GM21381 (cell line): ENCODE measurements around the gene BGN.

Experiments used
- ATAC-seq: cut with Tn5 transposase; IDR thresholded peaks from one replicate; pipeline ENCODE4 v1.9.1; 2021; ENCODE audit warnings: mild to moderate bottlenecking, moderate library complexity; ENCODE audit not compliant: unreplicated experiment

The BGN gene

DNA sequence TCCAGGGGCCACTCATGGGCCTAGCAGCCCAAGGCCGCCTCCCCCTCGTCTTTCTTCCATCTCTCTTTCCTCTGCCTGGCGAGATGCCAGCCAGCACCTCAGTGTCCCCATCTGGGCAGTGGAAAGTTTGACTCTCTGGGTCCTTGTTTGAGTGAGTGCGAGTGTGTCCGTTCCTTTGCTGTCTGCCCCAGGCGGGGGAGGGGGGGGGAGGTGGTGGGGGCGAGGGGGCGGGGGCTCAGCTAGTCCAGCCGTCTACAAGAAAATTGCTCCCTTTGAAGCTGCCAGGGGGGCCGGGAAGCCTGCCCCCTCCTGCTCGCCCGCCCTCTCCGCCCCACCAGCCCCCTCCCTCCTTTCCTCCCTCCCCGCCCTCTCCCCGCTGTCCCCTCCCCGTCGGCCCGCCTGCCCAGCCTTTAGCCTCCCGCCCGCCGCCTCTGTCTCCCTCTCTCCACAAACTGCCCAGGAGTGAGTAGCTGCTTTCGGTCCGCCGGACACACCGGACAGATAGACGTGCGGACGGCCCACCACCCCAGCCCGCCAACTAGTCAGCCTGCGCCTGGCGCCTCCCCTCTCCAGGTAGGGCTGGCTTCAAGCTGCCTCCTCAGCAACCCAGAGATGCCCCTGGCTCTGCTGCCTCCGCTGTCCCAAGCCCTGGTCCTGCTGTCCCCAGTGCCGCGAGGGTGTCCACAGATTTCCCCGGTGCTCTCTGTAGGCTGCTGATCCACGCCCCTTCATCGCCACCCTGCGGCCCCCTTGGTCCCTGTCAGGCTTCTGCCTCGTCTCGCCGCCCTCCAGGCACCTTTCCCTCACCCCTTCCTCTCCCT is at the start of gene BGN:
BGN (plus strand) TSS at position 440 of the 821 bp plus-strand sequence. CDS start 9,652 bp downstream, outside the sequence.
- ATAC-seq: no peak

DNA sequence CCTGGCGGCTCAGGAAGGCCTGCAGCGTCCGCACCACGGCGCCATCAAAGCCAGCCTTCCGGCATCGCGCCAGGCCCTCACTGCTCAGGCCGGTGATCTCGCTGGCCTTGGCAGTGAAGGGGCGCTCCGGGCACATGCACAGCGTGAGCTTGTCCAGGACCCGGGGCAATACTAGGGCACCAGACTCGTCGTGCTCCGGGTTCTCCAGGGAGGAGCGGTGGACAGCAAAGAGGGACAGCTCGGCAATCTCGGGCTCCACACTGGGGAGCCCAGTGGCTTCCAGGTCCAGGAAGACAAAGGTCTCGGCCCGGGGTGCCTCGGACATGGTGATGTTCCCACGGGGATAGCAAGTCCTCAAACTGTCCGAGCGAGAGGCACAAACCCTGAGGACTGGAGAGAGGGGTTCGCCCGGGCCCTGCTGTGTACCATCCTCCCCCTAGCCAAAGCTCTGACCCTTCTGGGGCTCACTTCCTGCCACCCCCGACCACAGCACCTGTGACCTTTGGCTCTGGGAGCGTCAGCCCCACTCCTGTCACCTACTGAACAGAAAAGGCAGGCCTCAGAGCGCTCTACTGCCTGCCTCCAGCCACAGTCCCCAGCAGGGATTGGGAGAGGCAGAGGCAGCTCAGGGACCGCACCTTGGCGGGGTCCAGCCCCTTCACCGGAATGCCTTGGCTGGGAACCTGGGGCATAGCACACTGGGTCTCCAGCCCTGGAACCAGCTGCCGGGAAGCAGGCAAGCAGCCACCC is 49.5 kb upstream of the BGN start:
- ATAC-seq: no peak

DNA sequence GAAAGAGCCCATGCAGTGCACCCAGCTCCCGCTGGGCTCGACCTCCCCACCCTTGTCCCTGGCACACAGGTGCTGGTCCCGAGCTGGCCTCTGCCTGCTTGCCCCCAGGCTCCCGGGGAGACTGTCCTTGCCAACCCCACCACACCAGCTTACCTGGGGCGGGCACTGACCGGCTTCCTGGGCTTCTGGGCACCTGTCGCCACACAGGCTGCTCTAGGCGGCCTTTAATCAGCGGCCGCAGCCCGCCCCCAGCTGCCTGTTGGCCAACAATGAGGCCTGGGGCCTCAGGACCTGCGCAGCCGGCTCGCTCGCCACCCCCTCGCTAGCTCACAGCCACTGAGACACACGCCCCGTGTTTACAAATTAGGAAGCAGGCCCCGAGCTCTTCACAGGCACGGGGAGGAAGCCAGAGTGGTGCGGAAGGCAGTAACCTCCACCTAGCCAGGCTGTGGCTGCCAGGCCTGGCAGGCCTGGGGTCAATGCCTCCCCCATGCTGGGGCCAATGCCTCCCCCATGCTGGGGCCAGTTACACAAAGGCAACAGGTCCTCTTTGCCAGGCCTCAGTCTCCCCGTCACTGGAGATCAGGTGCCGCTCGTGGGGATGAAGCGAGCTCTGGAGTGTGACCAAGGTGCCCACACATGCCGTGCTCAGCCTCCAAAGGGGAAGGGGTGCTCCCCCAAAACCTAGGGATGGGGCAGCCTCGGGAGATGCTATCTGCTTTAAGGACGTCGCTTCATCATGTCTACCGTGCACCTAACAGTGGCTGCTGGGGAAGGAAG is 48.7 kb upstream of the BGN start, which contains the start of gene TREX2:
TREX2 (minus strand) TSS at position 201 of the 780 bp plus-strand sequence. CDS start 626 bp downstream, outside the sequence.
- no peak for ATAC-seq

DNA sequence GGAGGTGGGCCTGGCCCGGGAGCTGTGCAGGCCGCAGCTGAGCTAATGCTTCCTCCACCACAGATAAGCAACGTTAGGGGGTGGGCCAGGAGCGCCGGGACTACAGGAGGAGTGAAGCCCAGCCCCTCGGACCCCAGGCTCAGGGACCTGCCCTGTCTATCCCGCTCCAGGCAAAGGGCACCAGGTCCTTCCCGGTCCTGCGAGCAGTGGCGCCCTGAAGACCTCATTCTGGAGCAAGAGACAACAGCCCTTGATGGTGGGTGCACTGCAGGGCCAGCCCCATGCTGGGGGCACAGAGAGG is 48.2 kb upstream of the BGN start:
- no peak for ATAC-seq

DNA sequence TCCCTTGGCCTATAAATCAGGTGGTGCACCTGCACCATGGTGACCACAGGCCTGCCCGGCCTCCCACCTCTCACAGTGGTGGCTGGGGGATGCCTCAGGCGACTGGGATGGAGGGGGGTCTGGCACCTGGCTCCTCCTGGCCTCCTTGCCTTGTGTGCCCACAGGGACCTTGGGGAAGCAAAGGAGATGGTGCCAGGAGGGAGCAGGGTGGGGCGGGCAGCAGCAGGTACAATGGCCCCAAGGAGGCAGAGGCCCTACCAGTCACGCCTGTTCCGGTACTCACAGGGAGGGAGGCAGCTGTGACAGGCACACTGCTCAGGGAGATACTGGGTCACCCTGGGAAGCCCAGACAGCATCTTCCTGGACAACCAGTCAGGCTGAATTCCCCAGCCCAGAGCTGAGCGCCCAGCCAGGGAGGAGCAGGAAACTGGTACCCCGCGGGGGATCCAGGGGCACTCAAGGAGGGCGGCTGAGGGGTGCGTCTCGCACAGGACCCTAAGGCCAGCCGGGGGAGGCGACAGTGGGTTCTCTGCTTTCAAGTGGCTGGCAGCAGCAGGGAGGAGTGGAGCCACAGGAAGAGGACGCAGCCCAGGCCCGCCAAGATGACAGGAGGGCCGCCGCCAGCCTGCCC is 47.7 kb upstream of the BGN start:
- no peak for ATAC-seq

DNA sequence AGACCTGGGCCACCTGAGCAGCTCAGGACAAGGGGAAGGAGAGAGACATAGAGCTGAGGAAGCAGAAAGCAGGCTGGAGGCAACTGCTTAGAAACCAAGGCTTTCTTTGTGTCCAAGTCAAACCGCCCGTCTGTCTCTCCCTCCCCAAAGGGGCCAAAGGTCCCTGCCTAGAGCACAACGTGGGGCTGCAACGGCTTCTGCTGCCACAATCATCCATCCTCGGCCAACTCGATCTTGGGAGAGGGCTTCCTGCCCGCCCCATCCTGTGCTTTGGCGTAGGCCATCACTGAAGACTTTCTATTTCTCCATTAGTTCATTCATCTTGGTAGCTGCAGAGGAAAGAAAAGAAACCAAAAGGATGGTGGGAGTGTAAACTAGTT is 47.2 kb upstream of the BGN start:
- ATAC-seq: no peak

DNA sequence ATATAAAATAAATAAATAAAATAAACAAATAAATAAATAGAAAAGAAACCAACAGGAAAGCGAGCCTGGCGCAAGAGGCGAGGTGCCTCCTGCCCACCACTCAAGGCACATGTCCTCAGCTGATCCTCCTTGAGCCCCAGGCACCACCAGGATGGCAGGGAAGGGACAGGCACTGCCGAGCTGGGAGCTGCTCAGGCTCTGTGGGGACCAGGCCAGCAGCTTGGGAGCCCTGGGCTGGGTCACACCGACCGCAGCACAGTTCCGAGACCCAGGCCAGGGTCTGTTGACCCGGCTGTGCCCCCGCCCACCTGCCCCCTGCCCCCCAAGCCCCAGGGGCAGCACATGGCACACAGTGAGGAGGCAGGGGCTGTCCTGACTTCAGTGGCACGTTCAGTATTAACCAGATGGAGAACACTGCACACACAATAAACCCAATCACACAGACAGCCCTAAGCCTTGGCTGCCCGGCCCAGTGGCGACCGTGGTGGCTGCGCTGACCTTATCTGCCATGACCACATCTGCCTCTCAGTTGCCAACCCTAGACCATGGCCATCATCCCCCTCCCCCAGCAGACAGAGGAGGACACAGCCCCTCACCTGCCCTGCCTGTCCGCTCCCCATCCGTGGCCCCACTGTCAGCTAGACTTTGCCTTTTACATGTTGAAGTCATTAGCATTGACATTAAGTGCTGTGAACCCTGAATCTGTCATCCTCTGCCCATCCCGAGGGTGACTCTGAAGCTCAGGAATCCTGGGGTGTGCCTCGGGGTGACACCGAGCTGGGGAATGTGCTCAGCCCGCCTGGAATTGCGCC is 46.0 kb upstream of the BGN start:
- no peak for ATAC-seq

DNA sequence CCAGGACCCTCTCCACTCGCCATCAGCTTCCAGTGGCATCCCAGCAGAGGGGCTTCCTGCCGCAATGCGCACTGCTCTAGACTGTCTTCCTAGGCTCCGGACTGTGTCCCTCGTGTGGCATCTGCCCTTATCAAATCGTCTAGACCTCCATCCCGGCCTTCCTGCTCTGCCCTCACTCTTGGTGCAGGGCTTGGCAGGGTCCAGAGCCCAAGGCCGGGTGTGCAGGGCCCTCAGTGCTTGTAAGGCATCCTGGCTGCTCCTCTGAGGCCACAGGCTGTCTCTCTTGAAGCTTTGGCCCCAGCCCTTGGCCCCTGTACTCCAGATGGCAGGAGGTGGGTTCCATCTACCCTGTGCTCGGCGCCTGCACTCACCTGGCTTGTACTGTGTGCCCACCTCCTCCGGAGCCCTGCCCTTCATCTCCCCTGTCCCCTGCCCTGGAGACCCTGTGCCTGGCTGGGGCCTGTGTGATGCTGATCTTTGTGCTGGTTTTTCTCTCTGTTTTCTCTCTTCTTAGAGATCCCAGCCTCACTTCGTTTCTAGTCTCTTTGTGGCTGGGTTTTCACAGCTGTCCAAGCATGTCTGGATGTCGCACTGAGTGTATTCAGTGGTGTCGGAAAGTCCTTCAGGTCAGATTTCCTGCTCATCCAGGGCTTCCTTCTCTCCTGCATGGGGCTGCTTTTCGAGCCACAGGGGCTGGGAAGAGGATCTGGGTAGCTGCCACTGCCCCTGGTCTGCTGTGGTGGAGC is 45.2 kb upstream of the BGN start:
- no peak for ATAC-seq

DNA sequence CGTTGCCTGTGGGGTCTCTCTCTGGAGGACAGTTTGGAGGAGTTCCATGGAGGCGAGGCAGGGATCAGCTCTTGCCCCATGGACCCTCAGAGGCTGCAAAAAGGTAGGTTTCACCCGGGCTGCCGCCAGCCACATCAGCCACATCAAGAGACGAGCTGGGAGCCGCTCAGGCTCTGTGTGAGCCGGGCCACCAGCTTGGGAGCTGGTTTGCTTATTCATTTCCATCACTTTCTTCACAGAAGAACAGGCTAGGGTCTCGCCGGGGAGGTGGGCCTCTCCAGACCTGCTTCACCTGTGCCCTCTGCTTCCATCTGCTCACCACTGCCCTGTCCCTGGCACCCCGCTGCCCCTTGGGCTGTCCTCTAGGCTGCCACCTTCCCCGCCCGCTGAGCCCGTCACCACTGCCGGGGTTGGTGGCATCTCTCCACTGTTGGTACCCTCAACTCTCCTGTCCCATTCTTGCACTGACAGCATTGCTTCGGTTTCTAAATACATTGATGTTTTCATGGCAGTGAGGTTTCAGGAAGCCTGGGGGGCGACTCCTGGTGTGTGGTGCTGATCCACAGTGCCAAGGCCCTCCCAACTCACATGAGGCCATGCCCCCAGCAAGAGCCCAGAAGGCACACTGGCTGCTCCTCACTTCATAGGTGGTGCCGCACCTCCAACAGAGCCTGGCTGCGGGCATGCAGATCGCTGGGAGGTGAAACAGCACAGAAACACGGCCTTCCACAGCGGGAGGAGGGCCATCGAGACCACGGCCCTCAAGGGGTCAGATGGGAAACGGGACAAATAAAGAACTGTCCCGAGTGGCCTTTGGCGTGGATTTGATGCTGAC is 44.4 kb upstream of the BGN start:
- ATAC-seq: no peak

DNA sequence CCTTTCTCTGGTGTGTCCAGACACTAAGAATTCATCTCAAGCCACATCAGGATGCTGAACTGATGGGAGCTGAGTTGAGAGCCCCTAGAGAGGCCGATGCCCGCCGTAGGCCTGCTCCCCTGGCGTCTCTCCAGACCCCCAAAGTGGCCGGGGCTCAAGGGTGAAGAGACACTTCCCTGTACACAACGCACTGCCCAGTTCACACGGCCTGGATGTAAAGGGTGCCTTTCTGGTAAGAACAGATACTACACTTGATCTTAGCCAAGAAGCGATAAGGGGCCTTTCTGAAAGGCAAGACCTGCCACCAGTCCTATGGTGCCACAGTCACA is 43.9 kb upstream of the BGN start:
- ATAC-seq: no peak

DNA sequence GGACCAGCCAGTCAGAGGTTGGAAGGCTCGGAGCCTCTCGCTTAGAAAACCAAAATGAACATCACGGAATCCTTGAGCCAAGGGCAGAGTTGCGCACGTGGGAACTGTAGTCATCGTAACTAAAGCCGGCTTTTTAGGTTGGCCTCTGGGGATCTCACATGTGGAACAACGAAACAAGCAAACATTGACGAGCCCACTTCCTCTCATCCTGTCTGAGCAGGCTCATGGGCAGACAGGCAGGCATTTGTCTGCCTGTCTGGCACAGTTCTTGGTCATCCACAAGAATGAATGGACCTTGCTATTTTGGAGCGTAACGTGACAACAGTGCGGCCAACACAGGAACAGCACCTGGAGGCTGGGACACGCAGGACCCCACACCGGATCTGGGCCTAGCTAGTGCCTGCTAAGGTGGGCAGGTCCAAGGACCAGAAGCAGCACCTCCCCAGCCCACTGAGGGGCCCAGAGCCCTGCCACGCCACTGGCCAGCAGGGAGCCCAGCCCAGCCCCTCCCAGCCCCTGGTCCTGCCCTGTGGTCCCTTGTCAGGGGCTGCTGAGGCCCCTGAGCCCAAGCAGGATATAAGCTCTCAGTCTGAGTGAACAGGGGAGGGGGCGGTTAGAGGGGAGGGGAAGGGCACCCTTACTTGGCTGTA is 39.8 kb upstream of the BGN start:
- no peak for ATAC-seq

DNA sequence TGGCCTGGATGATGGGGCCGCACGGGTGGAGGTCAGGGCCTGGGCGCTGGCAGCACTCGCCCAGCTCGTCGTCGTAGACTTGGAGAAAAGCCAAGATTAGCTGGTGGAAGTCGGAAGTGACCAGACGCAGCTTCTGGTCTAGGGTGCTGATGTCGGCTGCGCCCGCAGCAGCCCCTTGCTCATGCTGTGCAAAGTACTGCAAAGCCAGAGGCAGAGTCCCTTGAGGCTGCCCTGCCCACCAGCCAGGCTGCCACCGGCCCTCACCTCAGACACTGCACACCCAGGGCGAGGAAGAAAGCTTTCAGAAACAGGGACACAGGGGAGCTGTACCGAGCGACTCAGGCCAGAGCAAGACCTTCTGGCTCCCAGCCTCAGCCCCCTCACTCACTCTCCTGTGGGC is 39.2 kb upstream of the BGN start:
- ATAC-seq: no peak

DNA sequence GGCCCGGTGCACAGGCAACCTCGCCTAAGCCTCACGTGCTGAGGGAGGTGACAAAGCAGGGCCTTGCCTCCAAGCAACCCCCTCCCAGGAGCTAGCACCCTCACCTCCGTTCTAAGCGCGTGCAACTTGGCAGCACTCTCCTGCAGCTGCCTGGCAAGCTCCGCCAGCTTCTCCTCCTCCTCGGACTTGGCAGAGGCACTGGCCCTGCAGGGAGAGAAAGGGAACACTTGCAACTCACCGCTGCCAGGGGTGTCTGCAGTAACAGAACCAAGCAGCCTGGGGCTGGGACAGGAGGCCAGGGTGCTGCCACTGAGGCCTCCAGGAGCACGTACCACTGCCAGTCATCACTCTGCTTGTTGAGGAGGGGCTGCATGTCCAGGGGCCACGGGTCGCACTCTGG is 38.6 kb upstream of the BGN start:
- ATAC-seq: no peak

DNA sequence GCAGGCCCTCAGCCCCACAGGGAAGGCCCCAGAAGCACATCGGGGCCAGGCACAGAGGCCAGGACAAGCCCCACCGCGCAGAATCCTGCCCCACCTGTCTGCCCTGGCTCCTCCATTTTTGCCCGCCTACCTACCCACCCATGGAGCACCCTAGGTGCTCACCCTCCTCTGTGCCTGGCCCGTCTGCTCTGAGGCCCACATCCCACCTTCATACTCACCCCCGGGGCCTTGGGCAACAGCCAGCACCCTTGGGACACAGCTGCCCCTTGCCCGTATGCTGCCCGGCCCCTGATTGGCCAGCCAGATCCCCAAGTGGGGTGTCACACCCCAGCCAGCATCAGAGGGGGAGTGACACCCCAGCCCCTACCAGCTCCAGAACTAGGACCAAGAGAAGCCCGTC is 38.1 kb upstream of the BGN start:
- no peak for ATAC-seq

DNA sequence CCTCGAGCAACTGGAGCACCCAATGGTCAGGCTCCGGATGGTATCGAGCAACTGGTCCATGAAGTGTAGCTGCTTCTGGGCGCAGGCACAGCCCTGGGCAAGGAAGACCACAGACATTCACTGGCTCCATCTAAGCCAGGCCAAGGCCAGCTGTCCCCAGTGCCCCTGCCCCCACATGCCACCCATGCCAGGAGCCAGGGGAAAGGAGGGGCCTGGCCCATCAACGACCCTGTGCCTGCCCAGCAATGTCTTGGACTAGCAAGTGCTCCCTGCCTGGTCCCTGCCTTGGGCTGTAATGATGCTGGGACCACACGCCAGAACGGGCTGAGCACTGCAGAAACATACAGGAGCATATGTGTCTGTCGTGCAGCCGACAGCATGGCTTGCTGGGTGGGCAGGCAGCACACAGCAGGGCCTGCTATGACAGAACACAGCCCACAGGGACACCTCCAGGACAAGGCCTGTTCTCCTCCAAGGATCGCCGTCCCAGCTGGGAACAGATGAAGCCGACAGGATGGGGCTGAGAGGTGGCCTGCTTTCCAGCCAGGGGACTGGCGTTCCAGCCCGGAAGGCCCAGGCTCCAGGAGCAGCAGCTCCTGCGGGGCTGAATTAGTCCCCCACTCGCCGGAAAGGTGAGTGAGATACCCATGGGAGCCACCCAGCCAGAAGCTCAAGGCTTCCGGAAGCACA is 37.5 kb upstream of the BGN start:
- no peak for ATAC-seq

DNA sequence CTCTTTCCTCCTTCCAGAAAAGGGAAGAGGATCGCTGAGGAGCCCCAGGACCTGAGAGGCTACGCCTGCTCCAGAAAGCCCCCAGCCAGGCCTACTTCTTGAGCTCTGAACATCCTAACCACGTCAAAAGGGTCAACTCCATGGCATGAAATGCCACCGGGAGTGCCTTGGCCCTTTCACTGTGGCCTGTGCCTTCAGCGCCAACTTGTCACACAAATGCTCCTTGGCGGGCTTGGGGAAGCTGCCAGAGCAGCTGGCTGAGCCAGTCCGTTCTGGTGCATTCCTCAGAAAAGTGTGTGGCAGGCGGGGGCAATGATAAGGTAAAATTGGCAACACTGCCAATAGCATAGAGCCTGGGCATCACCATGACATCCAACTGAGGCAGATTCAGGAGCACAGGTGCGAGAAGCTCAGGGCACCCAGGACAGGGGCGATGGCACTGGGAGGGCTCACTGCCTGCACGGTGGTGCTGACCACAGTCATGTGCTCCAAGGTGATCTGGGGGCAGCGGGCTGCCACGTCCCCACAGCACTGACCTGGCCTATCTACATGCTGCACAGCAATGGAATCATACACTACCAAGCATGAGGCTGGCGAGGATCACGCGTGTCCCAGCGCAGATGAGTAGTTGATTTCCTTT is 36.8 kb upstream of the BGN start:
- ATAC-seq: no peak

DNA sequence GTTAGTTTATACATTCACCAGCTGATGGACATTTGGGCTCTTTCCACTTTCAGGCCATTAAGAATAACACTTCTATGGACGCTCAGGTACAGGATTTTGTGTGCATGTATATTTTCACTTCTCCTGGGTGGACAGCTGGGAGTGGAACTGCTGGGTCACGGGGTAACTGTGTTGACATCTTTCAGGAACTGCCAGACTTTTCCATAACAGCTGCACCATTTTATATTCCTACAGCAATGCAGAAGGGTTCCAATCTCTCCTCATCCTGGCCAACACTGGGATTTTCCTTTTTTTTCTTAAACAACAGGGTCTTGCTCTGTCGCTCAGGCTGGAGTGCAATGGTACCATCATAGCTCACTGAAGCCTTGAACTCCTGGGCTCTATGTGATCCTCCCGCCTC is 36.3 kb upstream of the BGN start:
- no peak for ATAC-seq
